ENCODE measurements around the gene ZNF766.
A peak's percentile ranks its signal among the peaks of the same experiment; 100 is the strongest.
"Not testable (repeated sequence)": the region's sequence is repeated elsewhere in the genome, so short reads cannot be mapped to it uniquely, and the experiment has no call there.

The ZNF766 gene

GRCh38 chr19:52231154-52231910 lies 38.1 kb upstream of the ZNF766 start:
- no peak overlapping the region for H3K4me3 ChIP-seq (ENCODE audit: low read depth in 1 of 2, low read length in 2 of 2)
- H3K27me3 ChIP-seq (ENCODE audit: control insufficient read depth in 1 of 2, insufficient read depth in 2 of 2, low read length in 2 of 2) = no peaks in the 10 kb centered on the region
- no peaks in the 10 kb centered on the region for H3K4me1 ChIP-seq (ENCODE audit: control insufficient read depth in 1 of 2, insufficient read depth in 2 of 2, low read length in 2 of 2)
- H3K9me3 ChIP-seq (ENCODE audit: control insufficient read depth in 1 of 2, low read length in 2 of 2) = no peaks in the 10 kb centered on the region
- peaks cover 16 to 22% of the 10 kb centered on the region in 2 donors for H3K36me3 ChIP-seq (ENCODE audit: control insufficient read depth in 1 of 2, insufficient read depth in 2 of 2, low read length in 2 of 2)
- no peak overlapping the region for H3K9ac ChIP-seq (ENCODE audit: low read depth in 1 of 2, low read length in 2 of 2)
- no peak overlapping the region for H3K27ac ChIP-seq (ENCODE audit: low read depth, low read length)

- H3K36me3 ChIP-seq (ENCODE audit: control insufficient read depth in 1 of 2, insufficient read depth in 2 of 2, low read length in 2 of 2) = peaks cover 0 to 3% of the 10 kb centered on the region in 2 donors
- no peak overlapping the region for H3K27ac ChIP-seq (ENCODE audit: low read depth, low read length)
- no peaks in the 10 kb centered on the region for H3K9me3 ChIP-seq (ENCODE audit: control insufficient read depth in 1 of 2, low read length in 2 of 2)
- no peaks in the 10 kb centered on the region for H3K4me1 ChIP-seq (ENCODE audit: control insufficient read depth in 1 of 2, insufficient read depth in 2 of 2, low read length in 2 of 2)
- H3K9ac ChIP-seq (ENCODE audit: low read depth in 1 of 2, low read length in 2 of 2) = no peak overlapping the region
- H3K4me3 ChIP-seq (ENCODE audit: low read depth in 1 of 2, low read length in 2 of 2) = no peak overlapping the region
- no peaks in the 10 kb centered on the region for H3K27me3 ChIP-seq (ENCODE audit: control insufficient read depth in 1 of 2, insufficient read depth in 2 of 2, low read length in 2 of 2)
Observed at GRCh38 chr19:52234406-52234805, 35.0 kb upstream of the ZNF766 start.

- Histone ChIP-seq H3K27me3 (ENCODE audit: control insufficient read depth in 1 of 2, insufficient read depth in 2 of 2, low read length in 2 of 2) (no peaks in the 10 kb centered on the region), H3K4me3 (ENCODE audit: low read depth in 1 of 2, low read length in 2 of 2) (no peak overlapping the region), H3K36me3 (ENCODE audit: control insufficient read depth in 1 of 2, insufficient read depth in 2 of 2, low read length in 2 of 2) (no peaks in the 10 kb centered on the region), H3K9ac (ENCODE audit: low read depth in 1 of 2, low read length in 2 of 2) (no peak overlapping the region), H3K4me1 (ENCODE audit: control insufficient read depth in 1 of 2, insufficient read depth in 2 of 2, low read length in 2 of 2) (no peaks in the 10 kb centered on the region), H3K9me3 (ENCODE audit: control insufficient read depth in 1 of 2, low read length in 2 of 2) (no peaks in the 10 kb centered on the region), H3K27ac (ENCODE audit: low read depth, low read length) (no peak overlapping the region)
Observed at GRCh38 chr19:52237197-52237596, 32.2 kb upstream of the ZNF766 start.

- H3K27ac ChIP-seq (ENCODE audit: low read depth, low read length) = no peak overlapping the region
- H3K36me3 ChIP-seq (ENCODE audit: control insufficient read depth in 1 of 2, insufficient read depth in 2 of 2, low read length in 2 of 2) = no peaks in the 10 kb centered on the region
- no peaks in the 10 kb centered on the region for H3K9me3 ChIP-seq (ENCODE audit: control insufficient read depth in 1 of 2, low read length in 2 of 2)
- H3K9ac ChIP-seq (ENCODE audit: low read depth in 1 of 2, low read length in 2 of 2) = no peak overlapping the region
- no peaks in the 10 kb centered on the region for H3K4me1 ChIP-seq (ENCODE audit: control insufficient read depth in 1 of 2, insufficient read depth in 2 of 2, low read length in 2 of 2)
- no peaks in the 10 kb centered on the region for H3K27me3 ChIP-seq (ENCODE audit: control insufficient read depth in 1 of 2, insufficient read depth in 2 of 2, low read length in 2 of 2)
- no peak overlapping the region for H3K4me3 ChIP-seq (ENCODE audit: low read depth in 1 of 2, low read length in 2 of 2)
Observed at GRCh38 chr19:52237771-52238400, 31.5 kb upstream of the ZNF766 start.

- Histone ChIP-seq H3K4me3 (ENCODE audit: low read depth in 1 of 2, low read length in 2 of 2) (no peak overlapping the region), H3K36me3 (ENCODE audit: control insufficient read depth in 1 of 2, insufficient read depth in 2 of 2, low read length in 2 of 2) (no peaks in the 10 kb centered on the region), H3K27ac (ENCODE audit: low read depth, low read length) (no peak overlapping the region), H3K27me3 (ENCODE audit: control insufficient read depth in 1 of 2, insufficient read depth in 2 of 2, low read length in 2 of 2) (no peaks in the 10 kb centered on the region), H3K4me1 (ENCODE audit: control insufficient read depth in 1 of 2, insufficient read depth in 2 of 2, low read length in 2 of 2) (no peaks in the 10 kb centered on the region), H3K9me3 (ENCODE audit: control insufficient read depth in 1 of 2, low read length in 2 of 2) (no peaks in the 10 kb centered on the region), H3K9ac (ENCODE audit: low read depth in 1 of 2, low read length in 2 of 2) (no peak overlapping the region)
Observed at GRCh38 chr19:52244021-52244420, 25.4 kb upstream of the ZNF766 start.

- Histone ChIP-seq H3K36me3 (ENCODE audit: control insufficient read depth in 1 of 2, insufficient read depth in 2 of 2, low read length in 2 of 2) (no peaks in the 10 kb centered on the region), H3K27me3 (ENCODE audit: control insufficient read depth in 1 of 2, insufficient read depth in 2 of 2, low read length in 2 of 2) (no peaks in the 10 kb centered on the region), H3K9ac (ENCODE audit: low read depth in 1 of 2, low read length in 2 of 2) (no peak overlapping the region), H3K4me3 (ENCODE audit: low read depth in 1 of 2, low read length in 2 of 2) (no peak overlapping the region), H3K27ac (ENCODE audit: low read depth, low read length) (no peak overlapping the region), H3K9me3 (ENCODE audit: control insufficient read depth in 1 of 2, low read length in 2 of 2) (no peaks in the 10 kb centered on the region), H3K4me1 (ENCODE audit: control insufficient read depth in 1 of 2, insufficient read depth in 2 of 2, low read length in 2 of 2) (no peaks in the 10 kb centered on the region)
Observed at GRCh38 chr19:52248241-52248640, 21.1 kb upstream of the ZNF766 start.

- H3K9me3 ChIP-seq (ENCODE audit: control insufficient read depth in 1 of 2, low read length in 2 of 2) = no peaks in the 10 kb centered on the region
- H3K4me3 ChIP-seq (ENCODE audit: low read depth in 1 of 2, low read length in 2 of 2) = no peak overlapping the region
- no peaks in the 10 kb centered on the region for H3K27me3 ChIP-seq (ENCODE audit: control insufficient read depth in 1 of 2, insufficient read depth in 2 of 2, low read length in 2 of 2)
- no peak overlapping the region for H3K9ac ChIP-seq (ENCODE audit: low read depth in 1 of 2, low read length in 2 of 2)
- no peaks in the 10 kb centered on the region for H3K36me3 ChIP-seq (ENCODE audit: control insufficient read depth in 1 of 2, insufficient read depth in 2 of 2, low read length in 2 of 2)
- no peak overlapping the region for H3K27ac ChIP-seq (ENCODE audit: low read depth, low read length)
- H3K4me1 ChIP-seq (ENCODE audit: control insufficient read depth in 1 of 2, insufficient read depth in 2 of 2, low read length in 2 of 2) = no peaks in the 10 kb centered on the region
Observed at GRCh38 chr19:52258426-52258825, 11.0 kb upstream of the ZNF766 start.

GRCh38 chr19:52265556-52265955 lies 3.8 kb upstream of the ZNF766 start:
- H3K9ac ChIP-seq (ENCODE audit: low read depth in 1 of 2, low read length in 2 of 2); H3K9me3 ChIP-seq (ENCODE audit: control insufficient read depth in 1 of 2, low read length in 2 of 2): not testable (repeated sequence)

GRCh38 chr19:52270266-52270885 lies 989 bp downstream of the ZNF766 start:
- peak overlapping the region; percentile 91 for H3K27ac ChIP-seq (ENCODE audit: low read depth, low read length)
- peaks cover 0 to 16% of the 10 kb centered on the region in 2 donors for H3K4me1 ChIP-seq (ENCODE audit: control insufficient read depth in 1 of 2, insufficient read depth in 2 of 2, low read length in 2 of 2)
- peak overlapping the region; percentile 88 to 100 for H3K4me3 ChIP-seq (ENCODE audit: low read depth in 1 of 2, low read length in 2 of 2)
- H3K9ac ChIP-seq (ENCODE audit: low read depth in 1 of 2, low read length in 2 of 2) = peak overlapping the region; percentile 93 to 97
- H3K9me3 ChIP-seq (ENCODE audit: control insufficient read depth in 1 of 2, low read length in 2 of 2) = peaks cover 10 to 11% of the 10 kb centered on the region in 2 donors
- H3K27me3 ChIP-seq (ENCODE audit: control insufficient read depth in 1 of 2, insufficient read depth in 2 of 2, low read length in 2 of 2) = no peaks in the 10 kb centered on the region
- peaks cover 11 to 18% of the 10 kb centered on the region in 2 donors for H3K36me3 ChIP-seq (ENCODE audit: control insufficient read depth in 1 of 2, insufficient read depth in 2 of 2, low read length in 2 of 2)

More at GRCh38 chr19:52265556-52265955, 3.8 kb upstream of the ZNF766 start:
- H3K4me3 ChIP-seq (ENCODE audit: low read depth in 1 of 2, low read length in 2 of 2); H3K27me3 ChIP-seq (ENCODE audit: control insufficient read depth in 1 of 2, insufficient read depth in 2 of 2, low read length in 2 of 2); H3K36me3 ChIP-seq (ENCODE audit: control insufficient read depth in 1 of 2, insufficient read depth in 2 of 2, low read length in 2 of 2); H3K4me1 ChIP-seq (ENCODE audit: control insufficient read depth in 1 of 2, insufficient read depth in 2 of 2, low read length in 2 of 2); H3K27ac ChIP-seq (ENCODE audit: low read depth, low read length): not testable (repeated sequence)

GRCh38 chr19:52273301-52273700 lies 3.9 kb downstream of the ZNF766 start:
- H3K27me3 ChIP-seq (ENCODE audit: control insufficient read depth in 1 of 2, insufficient read depth in 2 of 2, low read length in 2 of 2) = no peaks in the 10 kb centered on the region
- H3K9me3 ChIP-seq (ENCODE audit: control insufficient read depth in 1 of 2, low read length in 2 of 2) = peaks cover 22 to 24% of the 10 kb centered on the region in 2 donors
- H3K36me3 ChIP-seq (ENCODE audit: control insufficient read depth in 1 of 2, insufficient read depth in 2 of 2, low read length in 2 of 2) = peaks cover 20 to 23% of the 10 kb centered on the region in 2 donors
- H3K27ac ChIP-seq (ENCODE audit: low read depth, low read length) = no peak overlapping the region
- no peak overlapping the region for H3K9ac ChIP-seq (ENCODE audit: low read depth in 1 of 2, low read length in 2 of 2)
- peak overlapping the region; percentile 19 to 28 for H3K4me3 ChIP-seq (ENCODE audit: low read depth in 1 of 2, low read length in 2 of 2)
- peaks cover 0 to 16% of the 10 kb centered on the region in 2 donors for H3K4me1 ChIP-seq (ENCODE audit: control insufficient read depth in 1 of 2, insufficient read depth in 2 of 2, low read length in 2 of 2)

Data from duodenal mucosa (tissue), 2 donors.